Small intestine (tissue), 16 donors: ENCODE results near the gene CAD. TPM values are rescaled to one million over a fixed set of nuclear protein-coding genes. Genes with fewer than 3 reads are reported as not detected.
"Not testable (repeated sequence)": the region's sequence is repeated elsewhere in the genome, so short reads cannot be mapped to it uniquely, and the experiment has no call there.

Source experiments
- DNase-seq, 2 donors: peaks; one replicate each; pipeline versions ENCODE4 v3.0.0 to v3.0.0-alpha.2; 2013
- FAIRE-seq: peaks from 2 replicates; lab custom pipeline; 2012; peaks lifted over from hg19 to GRCh38; lab: Jason Lieb, UNC
- H3K27ac ChIP-seq, 3 donors: one replicate each; pipeline ENCODE4 v1.5.1; 2013; ENCODE audit warnings: low read length in 2 of 3, mild to moderate bottlenecking in 2 of 3, control low read depth in 1 of 3, inconsistent platforms in 1 of 3, low read depth in 1 of 3, moderate library complexity in 1 of 3
- H3K27me3 ChIP-seq, 3 donors: one replicate each; pipeline ENCODE4 v1.6.1; 2013; ENCODE audit warnings: low read length in 3 of 3, inconsistent platforms in 1 of 3; ENCODE audit not compliant: control insufficient read depth in 3 of 3, insufficient read depth in 3 of 3
- H3K36me3 ChIP-seq, 3 donors: one replicate each; pipeline ENCODE4 v1.6.1; 2013; ENCODE audit warnings: low read length in 3 of 3, inconsistent platforms in 1 of 3, low read depth in 1 of 3, mild to moderate bottlenecking in 1 of 3, moderate library complexity in 1 of 3; ENCODE audit not compliant: control insufficient read depth in 3 of 3, insufficient read depth in 2 of 3
- H3K4me1 ChIP-seq, 3 donors: one replicate each; pipeline ENCODE4 v1.6.1; 2013; ENCODE audit warnings: low read length in 2 of 3, inconsistent platforms in 1 of 3, low read depth in 1 of 3, mild to moderate bottlenecking in 1 of 3, moderate library complexity in 1 of 3; ENCODE audit not compliant: control insufficient read depth in 3 of 3, insufficient read depth in 2 of 3
- H3K4me3 ChIP-seq, 3 donors: one replicate each; pipeline ENCODE4 v1.5.1; 2013; ENCODE audit warnings: low read length in 3 of 3, control low read depth in 1 of 3, inconsistent platforms in 1 of 3, low read depth in 1 of 3, mild to moderate bottlenecking in 1 of 3, moderate library complexity in 1 of 3
- H3K9me3 ChIP-seq, 2 donors: one replicate each; pipeline ENCODE4 v1.6.1; 2013; ENCODE audit warnings: low read depth in 1 of 2, low read length in 1 of 2; ENCODE audit not compliant: control insufficient read depth in 2 of 2, insufficient read depth in 1 of 2
- WGBS, 3 donors: extraction: QIAGEN DNeasy Blood & Tissue Kit; methylation state at CpG; one replicate each; pipeline ENCODE4 v1.1.7; 2013; 5-methylcytosine and 5-hydroxymethylcytosine counted together
- long read RNA-seq, 10 donors: transcript quantifications; one replicate each; lab custom pipeline, GENCODE V29; 2026
- polyA plus RNA-seq, 4 donors: library from polyadenylated mRNA; stranded (reverse) in 3 of 4; unstranded in 1 of 4; fragments of 200-250 nt in 3 of 4; fragments of 120-200 nt in 1 of 4; gene quantifications; one replicate each; pipeline versions ENCODE4 v1.2.1 to v1.2.3, GENCODE V29; 2013
- donor health status: healthy with polysubstance abuse.
- donor health status: control.
- donor health status: control.
- donor health status: Bipolar disorder and iron deficiency.
- donor health status: healthy.

Gene CAD
- polyA plus RNA-seq, result 10 to 100 TPM in 2 of 4 donors, 1 to 10 TPM in 2; 8.6 to 31.6 (median 15.2) TPM
- long read RNA-seq, donor 1, result 0 reads
- long read RNA-seq, donor 2, result 0 reads
- long read RNA-seq, donor 3, partial matches to known transcripts, result 5 of 5 reads
- long read RNA-seq, donor 3, other reads (novel, unspliced or antisense), result 0 of 5 reads
- long read RNA-seq, donor 4, result 0 reads
- long read RNA-seq, donor 5, result 0 reads
- long read RNA-seq, donor 6, result 0 reads
- long read RNA-seq, donor 7, result 0 reads
- long read RNA-seq, donor 8, result 0 reads
- long read RNA-seq, donor 9, result 0 reads
- long read RNA-seq, donor 10, partial matches to known transcripts, result 9 of 9 reads
- long read RNA-seq, donor 10, other reads (novel, unspliced or antisense), result 0 of 9 reads

- Histone ChIP-seq H3K27me3 (no peaks in the 10 kb centered on the region), H3K4me3 (peak within 1 kb of the TSS; percentile 55 to 81 (median 55)), H3K4me1 (peaks cover 3 to 34% (median 5%) of the 10 kb centered on the region in 3 donors), H3K9me3 (no peaks in the 10 kb centered on the region), H3K36me3 (peaks cover 0 to 32% (median 4%) of the 10 kb centered on the region in 3 donors), H3K27ac (peak within 1 kb of the TSS in 2 of 3 donors; percentile 82 to 84)
- FAIRE-seq (no peak), DNase-seq (peak; percentile 83 to 92)
- 0 to 1% (median 0%) methylated on average over 61 to 72 of the region's 72 CpGs for WGBS, 3 donors
These were observed at the start of gene CAD for GRCh38 chr2:27217173-27218121. Gene CAD (plus strand): TSS chr2:27217369. CDS start chr2:27217552, 183 bp downstream.

- no peaks in the 10 kb centered on the region for H3K36me3 ChIP-seq
- FAIRE-seq, result no peak
- H3K9me3 ChIP-seq, result no peaks in the 10 kb centered on the region
- H3K27me3 ChIP-seq, result peaks cover 0 to 13% (median 0%) of the 10 kb centered on the region in 3 donors
- H3K4me1 ChIP-seq, result no peaks in the 10 kb centered on the region
- peak in 1 of 2 donors; percentile 69 for DNase-seq
- 21 to 57% (median 32%) methylated on average over 6 of the region's 6 CpGs for WGBS, 3 donors
- no peak overlapping the region for H3K27ac ChIP-seq
- no peak overlapping the region for H3K4me3 ChIP-seq
These were observed 46.4 kb upstream of the CAD start for GRCh38 chr2:27170581-27171337.

- no peaks in the 10 kb centered on the region for H3K9me3 ChIP-seq
- H3K27me3 ChIP-seq, result peaks cover 0 to 13% (median 0%) of the 10 kb centered on the region in 3 donors
- no peak overlapping the region for H3K27ac ChIP-seq
- no peaks in the 10 kb centered on the region for H3K36me3 ChIP-seq
- H3K4me3 ChIP-seq, result no peak overlapping the region
- H3K4me1 ChIP-seq, result no peaks in the 10 kb centered on the region
- 34 to 67% (median 44%) methylated on average over 8 of the region's 8 CpGs for WGBS, 3 donors
- DNase-seq (peak in 1 of 2 donors; percentile 41), FAIRE-seq (no peak)
These were observed 45.8 kb upstream of the CAD start for GRCh38 chr2:27171351-27171848.

- Histone ChIP-seq H3K27me3 (peaks cover 0 to 16% (median 0%) of the 10 kb centered on the region in 3 donors), H3K36me3 (no peaks in the 10 kb centered on the region), H3K9me3 (no peaks in the 10 kb centered on the region), H3K27ac (no peak overlapping the region), H3K4me3 (no peak overlapping the region), H3K4me1 (no peaks in the 10 kb centered on the region)
- FAIRE-seq (no peak), DNase-seq (no peak)
- WGBS, 3 donors, result 79 to 86% (median 80%) methylated on average over 6 of the region's 6 CpGs
These were observed 42.5 kb upstream of the CAD start for GRCh38 chr2:27174638-27175037.

GRCh38 chr2:27175330-27175729 lies 41.8 kb upstream of the CAD start:
- no peaks in the 10 kb centered on the region for H3K9me3 ChIP-seq
- H3K4me1 ChIP-seq, result no peaks in the 10 kb centered on the region
- H3K27me3 ChIP-seq, result peaks cover 0 to 16% (median 0%) of the 10 kb centered on the region in 3 donors
- no peak for FAIRE-seq
- no peaks in the 10 kb centered on the region for H3K36me3 ChIP-seq
- DNase-seq, result no peak
- 67 to 73% (median 71%) methylated on average over 8 of the region's 8 CpGs for WGBS, 3 donors
- no peak overlapping the region for H3K27ac ChIP-seq
- H3K4me3 ChIP-seq, result no peak overlapping the region

- 92 to 96% (median 94%) methylated on average over 4 of the region's 4 CpGs for WGBS, 3 donors
- not testable (repeated sequence) for H3K4me1 ChIP-seq, H3K27ac ChIP-seq, DNase-seq, H3K4me3 ChIP-seq, H3K9me3 ChIP-seq, H3K36me3 ChIP-seq, FAIRE-seq
- peaks cover 0 to 16% (median 0%) of the 10 kb centered on the region in 3 donors for H3K27me3 ChIP-seq
These were observed 41.4 kb upstream of the CAD start for GRCh38 chr2:27175781-27176180.

GRCh38 chr2:27177441-27178351 lies 39.5 kb upstream of the CAD start:
- Histone ChIP-seq H3K27ac (no peak overlapping the region), H3K27me3 (peaks cover 0 to 16% (median 0%) of the 10 kb centered on the region in 3 donors), H3K4me1 (no peaks in the 10 kb centered on the region), H3K36me3 (no peaks in the 10 kb centered on the region), H3K4me3 (no peak overlapping the region), H3K9me3 (no peaks in the 10 kb centered on the region)
- WGBS, 3 donors, result 21 to 62% (median 36%) methylated on average over 15 of the region's 15 CpGs
- DNase-seq (peak in 1 of 2 donors; percentile 42), FAIRE-seq (no peak)
